ENCODE results near the gene CCR3. TPM values are rescaled to one million over a fixed set of nuclear protein-coding genes. Genes with fewer than 3 reads are reported as not detected.

Gene CCR3
- total and polyA plus RNA-seq, 10 donors = 0.10 to 1.7 (median 0.59) TPM

GRCh38 chr3:46243560-46243959 is 1.3 kb downstream of the CCR3 start:
- H3K27me3 ChIP-seq (replicated peaks in 1 of 7) = no peaks in the 10 kb centered on the region
- H3K9me3 ChIP-seq = no peaks in the 10 kb centered on the region
- no peak for DNase-seq
- TF ChIP-seq POLR2A (IDR thresholded peaks at IDR 0.05) = no peak
- TF ChIP-seq, protein P1, sequence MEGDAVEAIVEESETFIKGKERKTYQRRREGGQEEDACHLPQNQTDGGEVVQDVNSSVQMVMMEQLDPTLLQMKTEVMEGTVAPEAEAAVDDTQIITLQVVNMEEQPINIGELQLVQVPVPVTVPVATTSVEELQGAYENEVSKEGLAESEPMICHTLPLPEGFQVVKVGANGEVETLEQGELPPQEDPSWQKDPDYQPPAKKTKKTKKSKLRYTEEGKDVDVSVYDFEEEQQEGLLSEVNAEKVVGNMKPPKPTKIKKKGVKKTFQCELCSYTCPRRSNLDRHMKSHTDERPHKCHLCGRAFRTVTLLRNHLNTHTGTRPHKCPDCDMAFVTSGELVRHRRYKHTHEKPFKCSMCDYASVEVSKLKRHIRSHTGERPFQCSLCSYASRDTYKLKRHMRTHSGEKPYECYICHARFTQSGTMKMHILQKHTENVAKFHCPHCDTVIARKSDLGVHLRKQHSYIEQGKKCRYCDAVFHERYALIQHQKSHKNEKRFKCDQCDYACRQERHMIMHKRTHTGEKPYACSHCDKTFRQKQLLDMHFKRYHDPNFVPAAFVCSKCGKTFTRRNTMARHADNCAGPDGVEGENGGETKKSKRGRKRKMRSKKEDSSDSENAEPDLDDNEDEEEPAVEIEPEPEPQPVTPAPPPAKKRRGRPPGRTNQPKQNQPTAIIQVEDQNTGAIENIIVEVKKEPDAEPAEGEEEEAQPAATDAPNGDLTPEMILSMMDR (IDR thresholded peaks at IDR 0.05 in 8 of 11, conservative IDR thresholded peaks at IDR 0.05 in 3 of 11) = no peak
- TF ChIP-seq POLR2AphosphoS5 (IDR thresholded peaks at IDR 0.05) = no peak
- H3K4me1 ChIP-seq = peaks cover 0 to 14% (median 9%) of the 10 kb centered on the region in 6 donors
- no peaks in the 10 kb centered on the region for H3K36me3 ChIP-seq
- WGBS, 5 donors = 84 to 94% (median 90%) methylated on average over 2 of the region's 2 CpGs
- H3K4me3 ChIP-seq = no peak overlapping the region
- intact Hi-C loops (cut with DNase I; ENCODE audit: low total_unique reads) = no loop called here
- no peak overlapping the region for H3K27ac ChIP-seq

GRCh38 chr3:46245146-46245545 is 2.9 kb downstream of the CCR3 start:
- intact Hi-C loops (cut with DNase I; ENCODE audit: low total_unique reads) = no loop called here
- Histone ChIP-seq H3K36me3 (no peaks in the 10 kb centered on the region), H3K4me3 (no peak overlapping the region), H3K27ac (no peak overlapping the region), H3K4me1 (peaks cover 0 to 14% (median 9%) of the 10 kb centered on the region in 6 donors), H3K9me3 (no peaks in the 10 kb centered on the region), H3K27me3 (replicated peaks in 1 of 7) (no peaks in the 10 kb centered on the region)
- DNase-seq = no peak
- no peak for TF ChIP-seq POLR2A (IDR thresholded peaks at IDR 0.05)
- TF ChIP-seq, protein P1 (IDR thresholded peaks at IDR 0.05 in 8 of 11, conservative IDR thresholded peaks at IDR 0.05 in 3 of 11) = no peak
- no peak for TF ChIP-seq POLR2AphosphoS5 (IDR thresholded peaks at IDR 0.05)
- 47 to 70% (median 49%) methylated on average over 3 of the region's 3 CpGs for WGBS, 5 donors

GRCh38 chr3:46252980-46253379 is 10.7 kb downstream of the CCR3 start:
- Histone ChIP-seq H3K36me3 (no peaks in the 10 kb centered on the region), H3K4me1 (no peaks in the 10 kb centered on the region), H3K4me3 (no peak overlapping the region), H3K9me3 (no peaks in the 10 kb centered on the region), H3K27ac (no peak overlapping the region), H3K27me3 (replicated peaks in 1 of 7) (no peaks in the 10 kb centered on the region)
- intact Hi-C loops (cut with DNase I; ENCODE audit: low total_unique reads) = no loop called here
- TF ChIP-seq POLR2A (IDR thresholded peaks at IDR 0.05) = no peak
- TF ChIP-seq POLR2AphosphoS5 (IDR thresholded peaks at IDR 0.05) = no peak
- TF ChIP-seq, protein P1 (IDR thresholded peaks at IDR 0.05 in 8 of 11, conservative IDR thresholded peaks at IDR 0.05 in 3 of 11) = no peak
- no peak for DNase-seq
- 23 to 51% (median 33%) methylated on average over 1 of the region's 1 CpG for WGBS, 5 donors

- peaks cover 0 to 12% (median 7%) of the 10 kb centered on the region in 8 donors for H3K9me3 ChIP-seq
- H3K4me1 ChIP-seq = peaks cover 0 to 7% (median 0%) of the 10 kb centered on the region in 6 donors
- no peaks in the 10 kb centered on the region for H3K36me3 ChIP-seq
- no peak overlapping the region for H3K4me3 ChIP-seq
- no peaks in the 10 kb centered on the region for H3K27me3 ChIP-seq (replicated peaks in 1 of 7)
- H3K27ac ChIP-seq = no peak overlapping the region
- intact Hi-C loops (cut with DNase I; ENCODE audit: low total_unique reads) = no loop called here
- no peak for DNase-seq
- 83 to 91% (median 87%) methylated on average over 2 of the region's 2 CpGs for WGBS, 5 donors
- TF ChIP-seq POLR2A (IDR thresholded peaks at IDR 0.05) = no peak
- no peak for TF ChIP-seq POLR2AphosphoS5 (IDR thresholded peaks at IDR 0.05)
- TF ChIP-seq, protein P1 (IDR thresholded peaks at IDR 0.05 in 8 of 11, conservative IDR thresholded peaks at IDR 0.05 in 3 of 11) = no peak
Observed at GRCh38 chr3:46258525-46258924, 16.3 kb downstream of the CCR3 start.

Data from spleen (tissue), 11 donors.